ENCODE results near the gene TMIGD1. TPM values are rescaled to one million over a fixed set of nuclear protein-coding genes. Genes with fewer than 3 reads are reported as not detected.

Gene TMIGD1
- total and polyA plus RNA-seq, 10 of the 15 experiments (the other 5 are each of a cell fraction or from before 2014, with no cell fraction given) = not detected

DNA sequence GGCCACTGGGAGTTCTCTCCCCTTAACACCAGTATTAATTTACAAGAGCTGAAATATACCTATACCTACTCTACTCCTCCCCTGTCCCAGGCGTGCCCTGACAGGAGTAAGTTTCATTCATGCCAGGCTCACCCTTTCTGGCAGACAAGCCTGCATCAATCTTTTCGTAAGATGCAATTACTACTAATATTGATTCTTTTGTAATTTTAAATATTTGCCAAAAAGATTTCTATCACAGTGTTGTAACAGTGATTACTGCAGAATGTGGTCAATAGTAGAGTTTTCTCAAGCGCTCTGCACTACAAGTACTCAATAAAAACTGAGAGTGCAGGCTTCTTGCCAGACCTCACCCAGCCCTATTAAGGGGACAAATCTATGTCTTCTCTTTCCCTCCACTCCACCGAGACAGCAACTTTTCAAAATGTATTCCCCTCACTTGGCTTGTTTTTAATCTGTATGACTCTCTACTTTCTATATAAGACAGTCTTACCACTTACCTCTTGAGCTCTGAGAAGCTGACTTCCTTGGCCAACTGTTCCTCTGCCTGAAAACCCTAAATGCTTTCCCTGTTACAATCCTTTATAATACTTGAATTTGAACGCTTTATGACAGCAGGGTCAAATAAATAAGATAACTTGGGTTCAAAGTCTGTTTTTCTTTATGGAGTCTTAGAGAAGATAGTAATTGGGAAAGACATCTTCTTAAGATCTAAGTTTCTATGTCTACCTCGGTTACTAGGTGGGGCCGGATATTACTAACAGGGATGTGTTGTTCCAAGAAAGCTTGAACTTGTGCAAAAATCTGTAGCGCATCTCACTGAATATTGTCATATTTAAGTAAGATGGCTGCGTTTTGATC is at the start of gene TMIGD1 (continued):
- TF ChIP-seq, protein P1, sequence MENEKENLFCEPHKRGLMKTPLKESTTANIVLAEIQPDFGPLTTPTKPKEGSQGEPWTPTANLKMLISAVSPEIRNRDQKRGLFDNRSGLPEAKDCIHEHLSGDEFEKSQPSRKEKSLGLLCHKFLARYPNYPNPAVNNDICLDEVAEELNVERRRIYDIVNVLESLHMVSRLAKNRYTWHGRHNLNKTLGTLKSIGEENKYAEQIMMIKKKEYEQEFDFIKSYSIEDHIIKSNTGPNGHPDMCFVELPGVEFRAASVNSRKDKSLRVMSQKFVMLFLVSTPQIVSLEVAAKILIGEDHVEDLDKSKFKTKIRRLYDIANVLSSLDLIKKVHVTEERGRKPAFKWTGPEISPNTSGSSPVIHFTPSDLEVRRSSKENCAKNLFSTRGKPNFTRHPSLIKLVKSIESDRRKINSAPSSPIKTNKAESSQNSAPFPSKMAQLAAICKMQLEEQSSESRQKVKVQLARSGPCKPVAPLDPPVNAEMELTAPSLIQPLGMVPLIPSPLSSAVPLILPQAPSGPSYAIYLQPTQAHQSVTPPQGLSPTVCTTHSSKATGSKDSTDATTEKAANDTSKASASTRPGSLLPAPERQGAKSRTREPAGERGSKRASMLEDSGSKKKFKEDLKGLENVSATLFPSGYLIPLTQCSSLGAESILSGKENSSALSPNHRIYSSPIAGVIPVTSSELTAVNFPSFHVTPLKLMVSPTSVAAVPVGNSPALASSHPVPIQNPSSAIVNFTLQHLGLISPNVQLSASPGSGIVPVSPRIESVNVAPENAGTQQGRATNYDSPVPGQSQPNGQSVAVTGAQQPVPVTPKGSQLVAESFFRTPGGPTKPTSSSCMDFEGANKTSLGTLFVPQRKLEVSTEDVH (IDR thresholded peaks at IDR 0.05; ENCODE audit: low read depth, partially characterized antibody) = no peak
- TF ChIP-seq, protein P2, sequence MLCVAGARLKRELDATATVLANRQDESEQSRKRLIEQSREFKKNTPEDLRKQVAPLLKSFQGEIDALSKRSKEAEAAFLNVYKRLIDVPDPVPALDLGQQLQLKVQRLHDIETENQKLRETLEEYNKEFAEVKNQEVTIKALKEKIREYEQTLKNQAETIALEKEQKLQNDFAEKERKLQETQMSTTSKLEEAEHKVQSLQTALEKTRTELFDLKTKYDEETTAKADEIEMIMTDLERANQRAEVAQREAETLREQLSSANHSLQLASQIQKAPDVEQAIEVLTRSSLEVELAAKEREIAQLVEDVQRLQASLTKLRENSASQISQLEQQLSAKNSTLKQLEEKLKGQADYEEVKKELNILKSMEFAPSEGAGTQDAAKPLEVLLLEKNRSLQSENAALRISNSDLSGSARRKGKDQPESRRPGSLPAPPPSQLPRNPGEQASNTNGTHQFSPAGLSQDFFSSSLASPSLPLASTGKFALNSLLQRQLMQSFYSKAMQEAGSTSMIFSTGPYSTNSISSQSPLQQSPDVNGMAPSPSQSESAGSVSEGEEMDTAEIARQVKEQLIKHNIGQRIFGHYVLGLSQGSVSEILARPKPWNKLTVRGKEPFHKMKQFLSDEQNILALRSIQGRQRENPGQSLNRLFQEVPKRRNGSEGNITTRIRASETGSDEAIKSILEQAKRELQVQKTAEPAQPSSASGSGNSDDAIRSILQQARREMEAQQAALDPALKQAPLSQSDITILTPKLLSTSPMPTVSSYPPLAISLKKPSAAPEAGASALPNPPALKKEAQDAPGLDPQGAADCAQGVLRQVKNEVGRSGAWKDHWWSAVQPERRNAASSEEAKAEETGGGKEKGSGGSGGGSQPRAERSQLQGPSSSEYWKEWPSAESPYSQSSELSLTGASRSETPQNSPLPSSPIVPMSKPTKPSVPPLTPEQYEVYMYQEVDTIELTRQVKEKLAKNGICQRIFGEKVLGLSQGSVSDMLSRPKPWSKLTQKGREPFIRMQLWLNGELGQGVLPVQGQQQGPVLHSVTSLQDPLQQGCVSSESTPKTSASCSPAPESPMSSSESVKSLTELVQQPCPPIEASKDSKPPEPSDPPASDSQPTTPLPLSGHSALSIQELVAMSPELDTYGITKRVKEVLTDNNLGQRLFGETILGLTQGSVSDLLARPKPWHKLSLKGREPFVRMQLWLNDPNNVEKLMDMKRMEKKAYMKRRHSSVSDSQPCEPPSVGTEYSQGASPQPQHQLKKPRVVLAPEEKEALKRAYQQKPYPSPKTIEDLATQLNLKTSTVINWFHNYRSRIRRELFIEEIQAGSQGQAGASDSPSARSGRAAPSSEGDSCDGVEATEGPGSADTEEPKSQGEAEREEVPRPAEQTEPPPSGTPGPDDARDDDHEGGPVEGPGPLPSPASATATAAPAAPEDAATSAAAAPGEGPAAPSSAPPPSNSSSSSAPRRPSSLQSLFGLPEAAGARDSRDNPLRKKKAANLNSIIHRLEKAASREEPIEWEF (IDR thresholded peaks at IDR 0.05; ENCODE audit: insufficient replicate concordance, low read depth, low read length) = no peak
- TF ChIP-seq, protein P3, sequence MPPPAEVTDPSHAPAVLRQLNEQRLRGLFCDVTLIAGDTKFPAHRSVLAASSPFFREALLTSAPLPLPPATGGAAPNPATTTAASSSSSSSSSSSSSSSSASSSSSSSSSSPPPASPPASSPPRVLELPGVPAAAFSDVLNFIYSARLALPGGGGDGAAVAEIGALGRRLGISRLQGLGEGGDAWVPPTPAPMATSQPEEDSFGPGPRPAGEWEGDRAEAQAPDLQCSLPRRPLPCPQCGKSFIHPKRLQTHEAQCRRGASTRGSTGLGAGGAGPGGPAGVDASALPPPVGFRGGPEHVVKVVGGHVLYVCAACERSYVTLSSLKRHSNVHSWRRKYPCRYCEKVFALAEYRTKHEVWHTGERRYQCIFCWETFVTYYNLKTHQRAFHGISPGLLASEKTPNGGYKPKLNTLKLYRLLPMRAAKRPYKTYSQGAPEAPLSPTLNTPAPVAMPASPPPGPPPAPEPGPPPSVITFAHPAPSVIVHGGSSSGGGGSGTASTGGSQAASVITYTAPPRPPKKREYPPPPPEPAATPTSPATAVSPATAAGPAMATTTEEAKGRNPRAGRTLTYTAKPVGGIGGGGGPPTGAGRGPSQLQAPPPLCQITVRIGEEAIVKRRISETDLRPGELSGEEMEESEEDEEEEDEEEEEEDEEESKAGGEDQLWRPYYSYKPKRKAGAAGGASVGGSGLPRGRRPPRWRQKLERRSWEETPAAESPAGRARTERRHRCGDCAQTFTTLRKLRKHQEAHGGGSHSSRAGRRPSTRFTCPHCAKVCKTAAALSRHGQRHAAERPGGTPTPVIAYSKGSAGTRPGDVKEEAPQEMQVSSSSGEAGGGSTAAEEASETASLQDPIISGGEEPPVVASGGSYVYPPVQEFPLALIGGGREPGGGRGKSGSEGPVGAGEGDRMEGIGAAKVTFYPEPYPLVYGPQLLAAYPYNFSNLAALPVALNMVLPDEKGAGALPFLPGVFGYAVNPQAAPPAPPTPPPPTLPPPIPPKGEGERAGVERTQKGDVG (CRISPR knock-in tag; IDR thresholded peaks at IDR 0.05) = no peak
- TF ChIP-seq, protein P4, sequence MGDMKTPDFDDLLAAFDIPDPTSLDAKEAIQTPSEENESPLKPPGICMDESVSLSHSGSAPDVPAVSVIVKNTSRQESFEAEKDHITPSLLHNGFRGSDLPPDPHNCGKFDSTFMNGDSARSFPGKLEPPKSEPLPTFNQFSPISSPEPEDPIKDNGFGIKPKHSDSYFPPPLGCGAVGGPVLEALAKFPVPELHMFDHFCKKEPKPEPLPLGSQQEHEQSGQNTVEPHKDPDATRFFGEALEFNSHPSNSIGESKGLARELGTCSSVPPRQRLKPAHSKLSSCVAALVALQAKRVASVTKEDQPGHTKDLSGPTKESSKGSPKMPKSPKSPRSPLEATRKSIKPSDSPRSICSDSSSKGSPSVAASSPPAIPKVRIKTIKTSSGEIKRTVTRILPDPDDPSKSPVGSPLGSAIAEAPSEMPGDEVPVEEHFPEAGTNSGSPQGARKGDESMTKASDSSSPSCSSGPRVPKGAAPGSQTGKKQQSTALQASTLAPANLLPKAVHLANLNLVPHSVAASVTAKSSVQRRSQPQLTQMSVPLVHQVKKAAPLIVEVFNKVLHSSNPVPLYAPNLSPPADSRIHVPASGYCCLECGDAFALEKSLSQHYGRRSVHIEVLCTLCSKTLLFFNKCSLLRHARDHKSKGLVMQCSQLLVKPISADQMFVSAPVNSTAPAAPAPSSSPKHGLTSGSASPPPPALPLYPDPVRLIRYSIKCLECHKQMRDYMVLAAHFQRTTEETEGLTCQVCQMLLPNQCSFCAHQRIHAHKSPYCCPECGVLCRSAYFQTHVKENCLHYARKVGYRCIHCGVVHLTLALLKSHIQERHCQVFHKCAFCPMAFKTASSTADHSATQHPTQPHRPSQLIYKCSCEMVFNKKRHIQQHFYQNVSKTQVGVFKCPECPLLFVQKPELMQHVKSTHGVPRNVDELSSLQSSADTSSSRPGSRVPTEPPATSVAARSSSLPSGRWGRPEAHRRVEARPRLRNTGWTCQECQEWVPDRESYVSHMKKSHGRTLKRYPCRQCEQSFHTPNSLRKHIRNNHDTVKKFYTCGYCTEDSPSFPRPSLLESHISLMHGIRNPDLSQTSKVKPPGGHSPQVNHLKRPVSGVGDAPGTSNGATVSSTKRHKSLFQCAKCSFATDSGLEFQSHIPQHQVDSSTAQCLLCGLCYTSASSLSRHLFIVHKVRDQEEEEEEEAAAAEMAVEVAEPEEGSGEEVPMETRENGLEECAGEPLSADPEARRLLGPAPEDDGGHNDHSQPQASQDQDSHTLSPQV (IDR thresholded peaks at IDR 0.05) = no peak

Measured in GM12878 (cell line).